ENCODE measurements around the gene TESK2. TPM values are rescaled to one million over a fixed set of nuclear protein-coding genes. Genes with fewer than 3 reads are reported as not detected.

Gene TESK2
- total and polyA plus RNA-seq, 2 of the 8 experiments (the other 6 are each of a cell fraction or from before 2014, with no cell fraction given) = 10.8 to 12.6 TPM

DNA sequence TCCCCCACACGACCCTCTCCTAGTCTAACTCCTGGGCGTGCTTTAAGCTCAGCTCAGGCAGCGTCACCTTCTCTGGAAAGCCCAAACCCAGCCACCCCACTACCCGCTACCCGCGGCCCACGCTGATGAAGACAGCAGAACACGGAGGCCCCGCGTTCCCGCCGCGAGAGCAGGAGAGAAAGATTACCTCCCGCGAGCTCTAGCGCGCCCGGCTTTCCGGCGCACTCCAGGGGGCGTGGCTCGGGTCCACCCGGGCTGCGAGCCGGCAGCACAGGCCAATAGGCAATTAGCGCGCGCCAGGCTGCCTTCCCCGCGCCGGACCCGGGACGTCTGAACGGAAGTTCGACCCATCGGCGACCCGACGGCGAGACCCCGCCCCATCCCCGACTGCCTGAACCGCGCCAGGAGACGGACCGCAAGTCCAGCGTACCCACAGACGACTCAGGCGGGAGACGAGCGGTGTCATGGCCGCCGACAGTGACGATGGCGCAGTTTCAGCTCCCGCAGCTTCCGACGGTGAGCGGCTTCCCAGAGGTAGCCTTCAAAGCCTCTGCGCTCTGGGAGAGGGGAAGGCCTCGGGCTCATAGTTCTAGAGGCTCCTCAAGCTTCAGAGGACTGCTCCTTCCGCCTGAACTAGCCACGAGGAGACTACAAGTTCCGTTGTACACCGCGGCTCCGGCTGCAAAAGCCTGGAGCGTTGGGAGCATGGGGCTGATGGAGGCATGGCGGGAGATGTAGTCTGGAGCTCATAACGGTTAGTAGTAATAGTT, 151.0 kb downstream of the TESK2 start, which contains the start of the genes MUTYH and TOE1 (continued):
- TF ChIP-seq SP4 (IDR thresholded peaks at IDR 0.05; ENCODE audit: low read length) (peak; percentile 89; the same call in 1 of the 2 replicates), NANOG (IDR thresholded peaks at IDR 0.05; ENCODE audit: insufficient read depth, low read depth, low read length, poor library complexity, severe bottlenecking) (no peak), KDM5A (IDR thresholded peaks at IDR 0.05; ENCODE audit: low read length) (no peak), RXRA (IDR thresholded peaks at IDR 0.05; ENCODE audit: insufficient read depth, low read depth, low read length) (no peak)
- TF ChIP-seq, protein P1, sequence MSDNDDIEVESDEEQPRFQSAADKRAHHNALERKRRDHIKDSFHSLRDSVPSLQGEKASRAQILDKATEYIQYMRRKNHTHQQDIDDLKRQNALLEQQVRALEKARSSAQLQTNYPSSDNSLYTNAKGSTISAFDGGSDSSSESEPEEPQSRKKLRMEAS (IDR thresholded peaks at IDR 0.05) = peak; percentile 88
- TF ChIP-seq, protein P2, sequence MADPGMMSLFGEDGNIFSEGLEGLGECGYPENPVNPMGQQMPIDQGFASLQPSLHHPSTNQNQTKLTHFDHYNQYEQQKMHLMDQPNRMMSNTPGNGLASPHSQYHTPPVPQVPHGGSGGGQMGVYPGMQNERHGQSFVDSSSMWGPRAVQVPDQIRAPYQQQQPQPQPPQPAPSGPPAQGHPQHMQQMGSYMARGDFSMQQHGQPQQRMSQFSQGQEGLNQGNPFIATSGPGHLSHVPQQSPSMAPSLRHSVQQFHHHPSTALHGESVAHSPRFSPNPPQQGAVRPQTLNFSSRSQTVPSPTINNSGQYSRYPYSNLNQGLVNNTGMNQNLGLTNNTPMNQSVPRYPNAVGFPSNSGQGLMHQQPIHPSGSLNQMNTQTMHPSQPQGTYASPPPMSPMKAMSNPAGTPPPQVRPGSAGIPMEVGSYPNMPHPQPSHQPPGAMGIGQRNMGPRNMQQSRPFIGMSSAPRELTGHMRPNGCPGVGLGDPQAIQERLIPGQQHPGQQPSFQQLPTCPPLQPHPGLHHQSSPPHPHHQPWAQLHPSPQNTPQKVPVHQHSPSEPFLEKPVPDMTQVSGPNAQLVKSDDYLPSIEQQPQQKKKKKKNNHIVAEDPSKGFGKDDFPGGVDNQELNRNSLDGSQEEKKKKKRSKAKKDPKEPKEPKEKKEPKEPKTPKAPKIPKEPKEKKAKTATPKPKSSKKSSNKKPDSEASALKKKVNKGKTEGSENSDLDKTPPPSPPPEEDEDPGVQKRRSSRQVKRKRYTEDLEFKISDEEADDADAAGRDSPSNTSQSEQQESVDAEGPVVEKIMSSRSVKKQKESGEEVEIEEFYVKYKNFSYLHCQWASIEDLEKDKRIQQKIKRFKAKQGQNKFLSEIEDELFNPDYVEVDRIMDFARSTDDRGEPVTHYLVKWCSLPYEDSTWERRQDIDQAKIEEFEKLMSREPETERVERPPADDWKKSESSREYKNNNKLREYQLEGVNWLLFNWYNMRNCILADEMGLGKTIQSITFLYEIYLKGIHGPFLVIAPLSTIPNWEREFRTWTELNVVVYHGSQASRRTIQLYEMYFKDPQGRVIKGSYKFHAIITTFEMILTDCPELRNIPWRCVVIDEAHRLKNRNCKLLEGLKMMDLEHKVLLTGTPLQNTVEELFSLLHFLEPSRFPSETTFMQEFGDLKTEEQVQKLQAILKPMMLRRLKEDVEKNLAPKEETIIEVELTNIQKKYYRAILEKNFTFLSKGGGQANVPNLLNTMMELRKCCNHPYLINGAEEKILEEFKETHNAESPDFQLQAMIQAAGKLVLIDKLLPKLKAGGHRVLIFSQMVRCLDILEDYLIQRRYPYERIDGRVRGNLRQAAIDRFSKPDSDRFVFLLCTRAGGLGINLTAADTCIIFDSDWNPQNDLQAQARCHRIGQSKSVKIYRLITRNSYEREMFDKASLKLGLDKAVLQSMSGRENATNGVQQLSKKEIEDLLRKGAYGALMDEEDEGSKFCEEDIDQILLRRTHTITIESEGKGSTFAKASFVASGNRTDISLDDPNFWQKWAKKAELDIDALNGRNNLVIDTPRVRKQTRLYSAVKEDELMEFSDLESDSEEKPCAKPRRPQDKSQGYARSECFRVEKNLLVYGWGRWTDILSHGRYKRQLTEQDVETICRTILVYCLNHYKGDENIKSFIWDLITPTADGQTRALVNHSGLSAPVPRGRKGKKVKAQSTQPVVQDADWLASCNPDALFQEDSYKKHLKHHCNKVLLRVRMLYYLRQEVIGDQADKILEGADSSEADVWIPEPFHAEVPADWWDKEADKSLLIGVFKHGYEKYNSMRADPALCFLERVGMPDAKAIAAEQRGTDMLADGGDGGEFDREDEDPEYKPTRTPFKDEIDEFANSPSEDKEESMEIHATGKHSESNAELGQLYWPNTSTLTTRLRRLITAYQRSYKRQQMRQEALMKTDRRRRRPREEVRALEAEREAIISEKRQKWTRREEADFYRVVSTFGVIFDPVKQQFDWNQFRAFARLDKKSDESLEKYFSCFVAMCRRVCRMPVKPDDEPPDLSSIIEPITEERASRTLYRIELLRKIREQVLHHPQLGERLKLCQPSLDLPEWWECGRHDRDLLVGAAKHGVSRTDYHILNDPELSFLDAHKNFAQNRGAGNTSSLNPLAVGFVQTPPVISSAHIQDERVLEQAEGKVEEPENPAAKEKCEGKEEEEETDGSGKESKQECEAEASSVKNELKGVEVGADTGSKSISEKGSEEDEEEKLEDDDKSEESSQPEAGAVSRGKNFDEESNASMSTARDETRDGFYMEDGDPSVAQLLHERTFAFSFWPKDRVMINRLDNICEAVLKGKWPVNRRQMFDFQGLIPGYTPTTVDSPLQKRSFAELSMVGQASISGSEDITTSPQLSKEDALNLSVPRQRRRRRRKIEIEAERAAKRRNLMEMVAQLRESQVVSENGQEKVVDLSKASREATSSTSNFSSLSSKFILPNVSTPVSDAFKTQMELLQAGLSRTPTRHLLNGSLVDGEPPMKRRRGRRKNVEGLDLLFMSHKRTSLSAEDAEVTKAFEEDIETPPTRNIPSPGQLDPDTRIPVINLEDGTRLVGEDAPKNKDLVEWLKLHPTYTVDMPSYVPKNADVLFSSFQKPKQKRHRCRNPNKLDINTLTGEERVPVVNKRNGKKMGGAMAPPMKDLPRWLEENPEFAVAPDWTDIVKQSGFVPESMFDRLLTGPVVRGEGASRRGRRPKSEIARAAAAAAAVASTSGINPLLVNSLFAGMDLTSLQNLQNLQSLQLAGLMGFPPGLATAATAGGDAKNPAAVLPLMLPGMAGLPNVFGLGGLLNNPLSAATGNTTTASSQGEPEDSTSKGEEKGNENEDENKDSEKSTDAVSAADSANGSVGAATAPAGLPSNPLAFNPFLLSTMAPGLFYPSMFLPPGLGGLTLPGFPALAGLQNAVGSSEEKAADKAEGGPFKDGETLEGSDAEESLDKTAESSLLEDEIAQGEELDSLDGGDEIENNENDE (IDR thresholded peaks at IDR 0.05; ENCODE audit: insufficient replicate concordance, low read length) = no peak
